T-cell (primary cell): ENCODE results near the gene SEZ6L. TPM values are rescaled to one million over a fixed set of nuclear protein-coding genes. Genes with fewer than 3 reads are reported as not detected.

Source experiments
- ATAC-seq, 4 experiments: fragments of 200-7000 bp in 3 of 4; fragments of 150-1000 bp in 1 of 4; cut with Tn5 transposase; replicated peaks in 1 of 4; 1 replicate in 3 of 4; 2 replicates in 1 of 4; pipeline ENCODE4 v1.10.0; 2021; ENCODE audit warnings: moderate library complexity in 3 of 4, mild to moderate bottlenecking in 2 of 4, moderate number of reproducible peaks in 1 of 4
- CTCF ChIA-PET, 2 donors: fragments of 300-600 bp; sonication (Branson Sonifier 250); formaldehyde crosslinking; loops; one replicate each; lab custom pipeline; 2022; ENCODE audit warnings: antibody characterized with exemption in 2 of 2; lab: Charles Lee
- POLR2A ChIA-PET, 2 donors: fragments of 300-600 bp; sonication (Branson Sonifier 250); formaldehyde crosslinking; loops; one replicate each; lab custom pipeline; 2022; ENCODE audit warnings: antibody characterized with exemption in 2 of 2; lab: Charles Lee
- DNase-seq, 35 experiments: peaks; one replicate each; pipeline versions ENCODE4 v3.0.0 to v3.0.0-alpha.2; 2013 to 2023
- H3K27ac ChIP-seq: one replicate; pipeline ENCODE4 v1.5.1; 2013; ENCODE audit warnings: low read length
- H3K27me3 ChIP-seq, 2 experiments: replicated peaks in 1 of 2; 1 replicate in 1 of 2; 2 replicates in 1 of 2; pipeline versions ENCODE4 v1.6.1 to v1.7.0; 2013; ENCODE audit warnings: low read length in 1 of 2, mixed read lengths in 1 of 2; ENCODE audit not compliant: control insufficient read depth in 2 of 2, insufficient read depth in 2 of 2; ENCODE audit errors: extremely low read depth in 1 of 2
- H3K36me3 ChIP-seq, 2 donors: 1 replicate in 1 of 2; 2 replicates in 1 of 2; pipeline versions ENCODE4 v1.6.1 to v1.7.0; 2013; ENCODE audit warnings: low read length in 1 of 2; ENCODE audit not compliant: control insufficient read depth in 2 of 2, insufficient read depth in 1 of 2; ENCODE audit errors: extremely low read depth in 1 of 2
- H3K4me1 ChIP-seq, 2 experiments: 1 replicate in 1 of 2; 2 replicates in 1 of 2; pipeline versions ENCODE4 v1.6.1 to v1.7.0; 2013; ENCODE audit warnings: low read length in 2 of 2, mixed read lengths in 1 of 2; ENCODE audit not compliant: insufficient read depth in 2 of 2, control insufficient read depth in 1 of 2; ENCODE audit errors: extremely low read depth in 1 of 2
- H3K4me3 ChIP-seq, 2 donors: 1 replicate in 1 of 2; 2 replicates in 1 of 2; pipeline versions ENCODE4 v1.5.1 to v1.7.0; 2013; ENCODE audit warnings: mild to moderate bottlenecking in 2 of 2, low read length in 1 of 2, moderate library complexity in 1 of 2; ENCODE audit not compliant: control insufficient read depth in 1 of 2; ENCODE audit errors: extremely low read depth in 1 of 2
- H3K9me3 ChIP-seq: 2 replicates; pipeline ENCODE4 v1.7.0; 2013
- H3K27ac Mint-ChIP-seq, 2 donors: one replicate each; pipeline ENCODE4 v1.8.0; 2020 to 2021; ENCODE audit warnings: mild to moderate bottlenecking in 2 of 2, mixed read lengths in 2 of 2
- H3K27me3 Mint-ChIP-seq, 2 donors: one replicate each; pipeline ENCODE4 v1.8.0; 2021 to 2022; ENCODE audit warnings: mixed read lengths in 2 of 2
- H3K36me3 Mint-ChIP-seq: one replicate; pipeline ENCODE4 v1.8.0; 2021; ENCODE audit warnings: mixed read lengths
- H3K4me1 Mint-ChIP-seq, 3 donors: one replicate each; pipeline ENCODE4 v1.8.0; 2020 to 2022; ENCODE audit warnings: mixed read lengths in 3 of 3, mild to moderate bottlenecking in 1 of 3
- H3K4me3 Mint-ChIP-seq, 3 donors: one replicate each; pipeline ENCODE4 v1.8.0; 2020 to 2022; ENCODE audit warnings: mild to moderate bottlenecking in 3 of 3, mixed read lengths in 3 of 3, moderate library complexity in 3 of 3
- H3K9me3 Mint-ChIP-seq, 3 donors: one replicate each; pipeline ENCODE4 v1.8.0; 2020 to 2022; ENCODE audit warnings: mixed read lengths in 3 of 3
- WGBS: methylation state at CpG from one replicate; pipeline ENCODE4 v1.1.5; 2013; ENCODE audit warnings: missing lambda C conversion rate; ENCODE audit not compliant: insufficient coverage; 5-methylcytosine and 5-hydroxymethylcytosine counted together
- total RNA-seq, 35 experiments: library from RNA in 6 of 35; stranded (reverse) in 6 of 35; fragments of 120-200 nt in 1 of 35; gene quantifications; one replicate each; pipeline versions ENCODE4 v1.2.1 to v1.2.4 and lab custom pipeline; 2013 to 2026

The SEZ6L gene
- total RNA-seq, 5 donors from 2014 or later (not counting 1 experiment from before 2014, with no cell fraction given): not detected

DNA sequence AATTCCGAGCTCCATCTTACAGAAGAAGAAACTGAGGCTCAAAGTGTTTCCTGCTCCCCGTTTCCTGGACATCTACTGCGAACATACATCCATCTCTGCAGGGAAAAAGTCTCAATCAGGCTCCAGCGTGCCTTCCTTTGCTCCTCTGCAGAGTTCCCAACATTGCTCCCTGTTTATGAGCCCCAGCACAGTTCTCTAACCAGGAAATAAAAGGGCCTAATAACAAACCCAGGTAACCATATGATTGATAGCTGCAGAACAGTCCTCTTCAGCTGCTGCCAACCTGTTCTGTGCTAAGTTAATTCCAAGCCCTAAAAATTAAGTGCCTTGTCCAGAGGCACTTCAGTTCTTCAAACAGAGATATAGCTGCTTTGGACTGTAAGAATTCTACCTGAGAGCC lies 154.9 kb downstream of the SEZ6L start:
- no peaks in the 10 kb centered on the region for H3K4me1 Mint-ChIP-seq
- Histone ChIP-seq H3K9me3 (no peaks in the 10 kb centered on the region), H3K4me3 (no peak overlapping the region), H3K27me3 (peaks cover 0 to 26% of the 10 kb centered on the region in 2 experiments), H3K4me1 (no peaks in the 10 kb centered on the region), H3K36me3 (no peaks in the 10 kb centered on the region), H3K27ac (no peak overlapping the region)
- DNase-seq (no peak), ATAC-seq (no peak)
- no peaks in the 10 kb centered on the region for H3K9me3 Mint-ChIP-seq
- H3K27ac Mint-ChIP-seq: no peak overlapping the region
- H3K27me3 Mint-ChIP-seq: peaks cover 19 to 32% of the 10 kb centered on the region in 2 donors
- no peak overlapping the region for H3K4me3 Mint-ChIP-seq
- POLR2A ChIA-PET: no interaction called here
- CTCF ChIA-PET: interaction anchor here in 1 of 2 donors (0.6 kb wide), 1 partner anchor 63 kb away, joined by 4 read pairs; no protein-coding TSS in a partner anchor
- no peaks in the 10 kb centered on the region for H3K36me3 Mint-ChIP-seq
- 75% methylated on average over 4 of the region's 4 CpGs for WGBS

DNA sequence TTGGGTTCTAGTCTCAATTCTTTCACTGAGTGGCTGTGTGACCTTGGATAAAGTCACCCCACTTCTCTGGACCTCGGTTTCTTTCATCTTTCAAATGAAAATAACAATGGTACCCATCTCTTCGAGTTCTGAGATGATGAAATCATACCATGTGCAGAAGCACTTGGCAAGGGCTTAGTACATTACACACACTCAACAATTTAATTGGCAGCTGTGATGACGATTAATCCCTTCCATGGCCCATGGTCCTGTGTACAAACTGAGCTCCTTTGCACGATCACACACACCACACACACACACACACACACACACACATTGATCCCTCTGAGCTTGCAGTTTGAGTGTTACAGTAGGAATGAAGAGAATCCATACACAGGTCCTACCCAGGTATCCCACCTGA lies 156.4 kb downstream of the SEZ6L start:
- Histone ChIP-seq H3K4me1 (no peaks in the 10 kb centered on the region), H3K27ac (no peak overlapping the region), H3K4me3 (no peak overlapping the region), H3K36me3 (no peaks in the 10 kb centered on the region), H3K27me3 (peaks cover 0 to 21% of the 10 kb centered on the region in 2 experiments), H3K9me3 (no peaks in the 10 kb centered on the region)
- H3K9me3 Mint-ChIP-seq: no peaks in the 10 kb centered on the region
- peaks cover 19 to 30% of the 10 kb centered on the region in 2 donors for H3K27me3 Mint-ChIP-seq
- H3K27ac Mint-ChIP-seq: no peak overlapping the region
- DNase-seq (no peak), ATAC-seq (no peak)
- H3K36me3 Mint-ChIP-seq: no peaks in the 10 kb centered on the region
- H3K4me1 Mint-ChIP-seq: no peaks in the 10 kb centered on the region
- 60% methylated on average over 2 of the region's 4 CpGs for WGBS
- H3K4me3 Mint-ChIP-seq: no peak overlapping the region
- POLR2A ChIA-PET: no interaction called here
- CTCF ChIA-PET: no interaction called here

DNA sequence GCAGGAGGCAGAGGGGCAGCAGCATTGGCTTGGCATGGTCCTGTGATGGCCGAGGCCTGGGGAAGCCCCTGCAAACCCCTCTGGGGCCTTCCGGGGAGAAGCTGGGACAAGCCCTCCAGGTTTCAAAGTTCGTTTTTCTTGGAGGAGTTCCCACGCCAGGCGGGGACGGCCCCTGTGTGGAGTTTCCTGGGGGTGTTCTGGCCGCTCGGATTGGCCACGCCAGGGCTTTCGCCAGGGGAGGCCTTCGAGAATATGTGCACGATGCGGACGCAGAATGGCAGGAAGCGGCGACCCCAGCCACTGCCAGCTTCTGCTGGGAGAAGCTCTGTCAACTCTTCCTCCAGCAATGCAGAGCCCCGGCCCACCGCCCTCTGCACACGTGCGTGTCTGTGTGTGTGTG lies 157.5 kb downstream of the SEZ6L start:
- H3K4me1 ChIP-seq: no peaks in the 10 kb centered on the region
- Mint-ChIP-seq H3K27ac (no peak overlapping the region), H3K9me3 (no peaks in the 10 kb centered on the region), H3K27me3 (peaks cover 24 to 33% of the 10 kb centered on the region in 2 donors), H3K4me3 (no peak overlapping the region), H3K4me1 (peaks cover 0 to 2% (median 0%) of the 10 kb centered on the region in 3 donors), H3K36me3 (no peaks in the 10 kb centered on the region)
- WGBS: 78% methylated on average over 11 of the region's 20 CpGs
- no peak overlapping the region for H3K27ac ChIP-seq
- ChIA-PET POLR2A (no interaction called here), CTCF (no interaction called here)
- H3K4me3 ChIP-seq: no peak overlapping the region
- ATAC-seq (no peak), DNase-seq (no peak)
- no peaks in the 10 kb centered on the region for H3K36me3 ChIP-seq
- peaks cover 0 to 18% of the 10 kb centered on the region in 2 experiments for H3K27me3 ChIP-seq
- H3K9me3 ChIP-seq: no peaks in the 10 kb centered on the region

DNA sequence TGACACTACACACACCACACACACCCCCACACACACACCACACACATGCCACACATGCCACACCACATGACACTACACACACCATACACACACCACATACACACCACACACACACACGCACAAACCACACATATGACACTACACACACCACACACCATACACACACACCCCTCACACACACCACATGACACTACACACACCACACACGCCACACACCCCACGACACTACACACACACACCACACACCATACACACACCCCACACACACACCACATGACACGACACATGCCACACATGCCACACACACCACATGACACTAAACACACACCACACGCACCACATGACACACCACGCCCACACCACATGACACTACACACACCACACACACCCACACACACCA lies 158.0 kb downstream of the SEZ6L start:
- peaks cover 0 to 18% of the 10 kb centered on the region in 2 experiments for H3K27me3 ChIP-seq
- no peak overlapping the region for H3K27ac Mint-ChIP-seq
- WGBS: 80% methylated on average over 6 of the region's 6 CpGs
- H3K9me3 ChIP-seq: no peaks in the 10 kb centered on the region
- CTCF ChIA-PET: no interaction called here
- H3K36me3 Mint-ChIP-seq: no peaks in the 10 kb centered on the region
- H3K4me1 ChIP-seq: no peaks in the 10 kb centered on the region
- POLR2A ChIA-PET: no interaction called here
- no peak overlapping the region for H3K4me3 Mint-ChIP-seq
- no peak overlapping the region for H3K27ac ChIP-seq
- no peak overlapping the region for H3K4me3 ChIP-seq
- peaks cover 0 to 2% (median 0%) of the 10 kb centered on the region in 3 donors for H3K4me1 Mint-ChIP-seq
- H3K9me3 Mint-ChIP-seq: no peaks in the 10 kb centered on the region
- ATAC-seq: no peak
- no peak for DNase-seq
- peaks cover 24 to 30% of the 10 kb centered on the region in 2 donors for H3K27me3 Mint-ChIP-seq
- H3K36me3 ChIP-seq: no peaks in the 10 kb centered on the region

DNA sequence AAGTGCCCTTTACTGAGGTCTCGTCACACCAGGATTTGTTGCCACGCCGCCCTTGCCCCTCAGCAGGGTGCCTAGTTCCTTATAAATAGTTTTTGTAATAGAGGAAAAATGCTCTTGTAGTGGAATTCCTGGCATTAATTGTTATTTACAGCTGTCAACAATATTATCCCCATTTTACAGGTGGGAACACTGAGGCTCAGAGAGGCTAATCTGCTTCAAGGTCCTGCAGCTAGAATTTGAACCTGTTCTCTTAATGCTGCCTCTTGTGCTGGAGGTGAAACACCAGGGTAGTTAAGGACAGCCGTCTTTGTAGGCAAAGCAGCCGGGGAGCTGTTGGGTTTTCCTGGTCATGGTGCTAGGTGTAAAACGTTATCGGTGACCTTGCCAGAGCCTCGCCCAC lies 159.0 kb downstream of the SEZ6L start:
- no peaks in the 10 kb centered on the region for H3K9me3 Mint-ChIP-seq
- Histone ChIP-seq H3K27ac (no peak overlapping the region), H3K27me3 (peaks cover 0 to 23% of the 10 kb centered on the region in 2 experiments), H3K9me3 (no peaks in the 10 kb centered on the region), H3K4me3 (no peak overlapping the region), H3K36me3 (no peaks in the 10 kb centered on the region), H3K4me1 (no peaks in the 10 kb centered on the region)
- H3K4me1 Mint-ChIP-seq: peaks cover 0 to 2% (median 0%) of the 10 kb centered on the region in 3 donors
- POLR2A ChIA-PET: no interaction called here
- peaks cover 30 to 34% of the 10 kb centered on the region in 2 donors for H3K27me3 Mint-ChIP-seq
- CTCF ChIA-PET: no interaction called here
- no peak overlapping the region for H3K4me3 Mint-ChIP-seq
- DNase-seq: no peak
- 77% methylated on average over 2 of the region's 8 CpGs for WGBS
- ATAC-seq: no peak
- H3K36me3 Mint-ChIP-seq: no peaks in the 10 kb centered on the region
- no peak overlapping the region for H3K27ac Mint-ChIP-seq

DNA sequence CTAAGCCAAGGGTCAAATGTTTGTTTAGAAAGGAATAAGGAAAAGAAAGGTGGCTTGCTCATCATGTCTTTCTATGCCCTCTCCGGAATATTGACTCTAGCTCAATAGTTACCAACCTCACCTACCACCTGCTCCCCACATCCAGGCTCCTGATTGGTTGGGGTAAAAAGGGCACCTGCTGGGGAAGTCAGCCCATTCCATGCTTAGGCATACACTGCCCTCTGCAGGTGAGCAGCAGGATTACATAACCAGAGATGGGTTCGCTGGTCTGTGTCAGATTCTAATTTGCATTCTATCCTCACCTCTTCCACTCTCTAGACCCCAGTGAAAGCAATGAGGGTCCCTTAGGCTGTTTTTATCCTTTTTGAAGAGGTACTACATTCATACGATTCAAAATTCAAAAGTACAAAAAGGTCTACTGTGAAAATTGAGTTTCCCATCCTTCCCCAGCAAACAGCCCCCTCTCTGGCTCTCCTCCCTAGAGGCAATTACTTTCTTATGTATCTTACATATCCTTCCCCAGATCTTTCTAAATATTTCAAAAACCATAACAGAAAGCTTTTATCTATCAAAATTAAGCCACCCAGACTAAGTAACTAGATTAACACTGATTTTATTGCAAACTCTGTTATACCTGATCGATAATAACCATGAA lies 161.8 kb downstream of the SEZ6L start:
- ChIA-PET CTCF (interaction anchor here in 1 of 2 donors (0.5 to 0.6 kb wide), 3 partner anchors 30 to 749 kb away, joined by 3 to 4 read pairs (median 3); no protein-coding TSS in a partner anchor), POLR2A (no interaction called here)
- peak; percentile 10 to 71 (median 39) for DNase-seq
- Mint-ChIP-seq H3K27me3 (peaks cover 35 to 40% of the 10 kb centered on the region in 2 donors), H3K4me3 (no peak overlapping the region), H3K27ac (no peak overlapping the region), H3K4me1 (peaks cover 0 to 2% (median 0%) of the 10 kb centered on the region in 3 donors), H3K36me3 (no peaks in the 10 kb centered on the region), H3K9me3 (no peaks in the 10 kb centered on the region)
- Histone ChIP-seq H3K4me3 (no peak overlapping the region), H3K36me3 (no peaks in the 10 kb centered on the region), H3K4me1 (no peaks in the 10 kb centered on the region), H3K27ac (no peak overlapping the region), H3K9me3 (no peaks in the 10 kb centered on the region), H3K27me3 (peaks cover 0 to 23% of the 10 kb centered on the region in 2 experiments)
- ATAC-seq: peak; percentile 65 to 86 (median 71)
- 20% methylated on average over 1 of the region's 4 CpGs for WGBS
